HCT116 (cell line): ENCODE data around the gene PVALEF. TPM values are rescaled to one million over a fixed set of nuclear protein-coding genes. Genes with fewer than 3 reads are reported as not detected.

Experiments used
- ATAC-seq: fragments of 200-7000 bp; cut with Tn5 transposase; 2 replicates; pipeline ENCODE4 v1.9.1; 2020; ENCODE audit warnings: mild to moderate bottlenecking, moderate library complexity
- BruUV-seq: library from RNA; stranded (reverse); fragments of 400-500 nt; replicated peaks from 2 replicates; lab custom pipeline; 2021; lab: Mats Ljungman, UMichigan
- CTCF ChIA-PET: fragments of 300-600 bp; sonication (Branson Sonifier 250); formaldehyde crosslinking; loops from one replicate; lab custom pipeline; 2021; ENCODE audit warnings: antibody characterized with exemption; lab: Charles Lee
- POLR2A ChIA-PET: fragments of 300-600, 350-600 bp; sonication (Branson Sonifier 250); formaldehyde crosslinking; loops from one replicate; lab custom pipeline; 2021; ENCODE audit warnings: antibody characterized with exemption; lab: Charles Lee
- RAD21 ChIA-PET, 2 experiments: fragments of 300-600 bp; sonication (Branson Sonifier 250); formaldehyde crosslinking; loops; one replicate each; lab custom pipeline; 2023; ENCODE audit warnings: low total read pairs in 2 of 2; ENCODE audit not compliant: uncharacterized antibody in 2 of 2, unreplicated experiment in 2 of 2, low non-redundant PET in 1 of 2; lab: Charles Lee
- DNase-seq: peaks from one replicate; pipeline ENCODE4 v3.0.0-alpha.2; 2010; ENCODE audit warnings: low read depth, low spot score
- H2AFZ ChIP-seq: fragments of 200-600 bp; shearing (Covaris generic), sonication (generic); 2 replicates; pipeline ENCODE4 v1.6.1; 2017; ENCODE audit warnings: low read depth, mixed run types, mixed read lengths, antibody characterized with exemption, low read length; ENCODE audit not compliant: poor library complexity, severe bottlenecking
- H3K27ac ChIP-seq: 2 replicates; pipeline ENCODE4 v1.5.1; 2012; ENCODE audit warnings: low read depth, low read length
- H3K27me3 ChIP-seq: fragments of 200-600 bp; sonication (generic); 2 replicates; pipeline ENCODE4 v1.6.1; 2016; ENCODE audit warnings: mixed run types, low read length, mixed read lengths; ENCODE audit not compliant: insufficient read depth
- H3K36me3 ChIP-seq, 2 experiments: fragments of 200-500 bp in 1 of 2; fragments of 200-600 bp in 1 of 2; sonication (Bioruptor generic) in 1 of 2; sonication (generic) in 1 of 2; 2 replicates each; pipeline versions ENCODE4 v1.5.1 to v1.6.1; 2014 to 2016; ENCODE audit warnings: low read length in 2 of 2, inconsistent platforms in 1 of 2, mixed read lengths in 1 of 2, mixed run types in 1 of 2; ENCODE audit not compliant: insufficient read depth in 2 of 2, control insufficient read depth in 1 of 2
- H3K4me1 ChIP-seq, 2 experiments: fragments of 200-600 bp in 1 of 2; sonication (generic) in 1 of 2; 2 replicates each; pipeline versions ENCODE4 v1.5.1 to v1.6.1; 2012 to 2017; ENCODE audit warnings: low read length in 2 of 2, inconsistent platforms in 1 of 2, mild to moderate bottlenecking in 1 of 2, mixed read lengths in 1 of 2, mixed run types in 1 of 2, moderate library complexity in 1 of 2; ENCODE audit not compliant: insufficient read depth in 2 of 2, control insufficient read depth in 1 of 2
- H3K4me2 ChIP-seq: fragments of 200-600 bp; sonication (generic); 2 replicates; pipeline ENCODE4 v1.6.1; 2017; ENCODE audit warnings: mixed run types, low read length, mixed read lengths
- H3K4me3 ChIP-seq, 2 experiments: fragments of 200-600 bp in 1 of 2; sonication (generic) in 1 of 2; replicated peaks in 1 of 2; 2 replicates each; pipeline ENCODE4 v1.5.1; 2011 to 2016; ENCODE audit warnings: low read length in 2 of 2, control low read depth in 1 of 2, low read depth in 1 of 2, mild to moderate bottlenecking in 1 of 2, mixed read lengths in 1 of 2, mixed run types in 1 of 2
- H3K79me2 ChIP-seq: fragments of 200-600 bp; sonication (generic); 2 replicates; pipeline ENCODE4 v1.6.1; 2017; ENCODE audit warnings: mild to moderate bottlenecking, mixed run types, low read length, moderate library complexity, mixed read lengths; ENCODE audit not compliant: insufficient read depth
- H3K9ac ChIP-seq: fragments of 200-600 bp; sonication (generic); 2 replicates; pipeline ENCODE4 v1.6.1; 2016; ENCODE audit warnings: low read length, mixed read lengths
- H3K9me2 ChIP-seq: fragments of 200-600 bp; sonication (generic), shearing (Covaris generic); 2 replicates; pipeline ENCODE4 v1.6.1; 2017; ENCODE audit warnings: mixed run types, mild to moderate bottlenecking, moderate library complexity; ENCODE audit not compliant: insufficient read depth
- H3K9me3 ChIP-seq, 2 experiments: fragments of 200-500 bp in 1 of 2; fragments of 200-600 bp in 1 of 2; sonication (Bioruptor generic) in 1 of 2; sonication (generic) in 1 of 2; 2 replicates each; pipeline ENCODE4 v1.6.1; 2014 to 2017; ENCODE audit warnings: low read length in 2 of 2, mixed read lengths in 2 of 2, inconsistent platforms in 1 of 2, low read depth in 1 of 2, mild to moderate bottlenecking in 1 of 2, mixed run types in 1 of 2, moderate library complexity in 1 of 2; ENCODE audit not compliant: control insufficient read depth in 1 of 2, insufficient read depth in 1 of 2
- H4K20me1 ChIP-seq: fragments of 200-600 bp; sonication (generic), shearing (Covaris generic); 2 replicates; pipeline ENCODE4 v1.6.1; 2017; ENCODE audit warnings: mixed run types, mild to moderate bottlenecking, moderate library complexity; ENCODE audit not compliant: insufficient read depth
- CBX3 ChIP-seq: IDR thresholded peaks from 2 replicates; pipeline ENCODE4 v1.6.1; 2012; ENCODE audit warnings: low read depth
- CEBPB ChIP-seq: IDR thresholded peaks from 2 replicates; pipeline ENCODE4 v1.6.1; 2012; ENCODE audit warnings: low read depth
- CTCF ChIP-seq, 3 experiments: fragments of 200-600 bp in 1 of 3; sonication (generic) in 1 of 3; IDR thresholded peaks in 2 of 3; conservative IDR thresholded peaks in 1 of 3; 2 replicates each; pipeline ENCODE4 v1.5.1; 2012 to 2017; ENCODE audit warnings: low read depth in 2 of 3, low read length in 2 of 3, antibody characterized with exemption in 1 of 3, borderline replicate concordance in 1 of 3, control low read depth in 1 of 3, mild to moderate bottlenecking in 1 of 3, mixed read lengths in 1 of 3, mixed run types in 1 of 3, moderate library complexity in 1 of 3; ENCODE audit not compliant: insufficient read depth in 1 of 3
- EZH2 ChIP-seq: fragments of 200-600 bp; sonication (generic); IDR thresholded peaks from 2 replicates; pipeline ENCODE4 v1.6.1; 2017; ENCODE audit warnings: antibody characterized with exemption, mixed run types
- EZH2phosphoT487 ChIP-seq: fragments of 200-600 bp; IDR thresholded peaks from 2 replicates; pipeline ENCODE4 v1.6.1; 2018; ENCODE audit warnings: antibody characterized with exemption, borderline replicate concordance
- FOSL1 ChIP-seq: IDR thresholded peaks from 2 replicates; pipeline ENCODE4 v1.6.1; 2012; ENCODE audit warnings: low read depth
- JUND ChIP-seq: IDR thresholded peaks from 2 replicates; pipeline ENCODE4 v1.6.1; 2012
- MAX ChIP-seq: IDR thresholded peaks from 2 replicates; pipeline ENCODE4 v1.6.1; 2012
- POLR2AphosphoS5 ChIP-seq: IDR thresholded peaks from 2 replicates; pipeline ENCODE4 v1.6.1; 2011; ENCODE audit warnings: mild to moderate bottlenecking, low read depth, low read length, moderate library complexity
- RAD21 ChIP-seq: IDR thresholded peaks from 2 replicates; pipeline ENCODE4 v1.6.1; 2012; ENCODE audit warnings: low read depth, mild to moderate bottlenecking
- SIN3A ChIP-seq: IDR thresholded peaks from 2 replicates; pipeline ENCODE4 v1.6.1; 2012; ENCODE audit warnings: low read depth
- SP1 ChIP-seq: IDR thresholded peaks from 2 replicates; pipeline ENCODE4 v1.6.1; 2012; ENCODE audit warnings: low read depth
- SRF ChIP-seq: IDR thresholded peaks from 2 replicates; pipeline ENCODE4 v1.6.1; 2012; ENCODE audit warnings: low read depth
- ZFX ChIP-seq: fragments of 450-650 bp; IDR thresholded peaks from 2 replicates; pipeline ENCODE4 v1.6.1; 2017
- ZNF274 ChIP-seq: fragments of 200-500 bp; sonication (Bioruptor generic); IDR thresholded peaks from 2 replicates; pipeline ENCODE4 v1.6.1; 2014; ENCODE audit warnings: mild to moderate bottlenecking, low read depth, low read length, inconsistent platforms
- intact Hi-C: fragments of 100-400 bp; cut with micrococcal nuclease; formaldehyde crosslinking; loops from 2 replicates; pipeline ENCODE4 v1.10.0; 2022
- total RNA-seq: library from RNA; stranded (reverse); gene quantifications from one replicate; pipeline ENCODE4 v1.2.1, GENCODE V29; 2021; ENCODE audit not compliant: unreplicated experiment

The PVALEF gene
- total RNA-seq, 1 experiment from 2014 or later = not detected

DNA sequence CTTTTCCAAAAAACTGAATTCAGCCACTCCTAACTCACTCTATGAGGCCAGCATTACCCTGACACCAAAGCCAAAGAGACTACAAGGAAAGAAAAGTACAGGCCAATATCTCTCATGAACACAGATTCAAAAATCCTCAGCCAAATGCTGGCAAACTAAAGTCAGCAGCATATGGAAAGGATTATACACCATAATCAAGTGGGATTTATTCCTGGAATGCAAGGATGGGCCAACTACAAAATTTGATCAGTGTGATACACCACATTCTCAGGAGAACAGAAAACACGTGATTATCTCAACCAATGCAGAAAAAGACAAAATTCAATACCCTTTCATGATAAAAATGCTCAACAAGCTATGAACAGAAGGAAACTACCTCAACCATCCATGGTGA is 8.5 kb downstream of the PVALEF start:
- Histone ChIP-seq H3K27ac (no peak overlapping the region), H3K9me2 (no peaks in the 10 kb centered on the region), H3K9me3 (peaks cover 0 to 6% of the 10 kb centered on the region in 2 experiments; a peak in 1 of 4 replicates), H3K79me2 (no peaks in the 10 kb centered on the region), H3K4me2 (no peak overlapping the region), H3K4me3 (no peak overlapping the region), H3K4me1 (no peaks in the 10 kb centered on the region), H3K27me3 (no peaks in the 10 kb centered on the region), H3K36me3 (no peaks in the 10 kb centered on the region), H4K20me1 (no peaks in the 10 kb centered on the region), H3K9ac (no peak overlapping the region), H2AFZ (no peak overlapping the region)
- ChIA-PET CTCF (no interaction called here), RAD21 (no interaction called here), POLR2A (no interaction called here)
- BruUV-seq = no TSS peak
- intact Hi-C loops = no loop called here
- ATAC-seq (no peak), DNase-seq (no peak)
- TF ChIP-seq JUND = no peak
- no peak for TF ChIP-seq RAD21
- TF ChIP-seq EZH2 = no peak
- TF ChIP-seq CBX3 = no peak
- TF ChIP-seq FOSL1 = no peak

GRCh38 chr17:81176666-81177065 is 11.4 kb downstream of the PVALEF start:
- no peaks in the 10 kb centered on the region for H4K20me1 ChIP-seq
- H3K4me2 ChIP-seq = no peak overlapping the region
- H3K4me1 ChIP-seq = no peaks in the 10 kb centered on the region
- H3K4me3 ChIP-seq = no peak overlapping the region
- H3K9me2 ChIP-seq = no peaks in the 10 kb centered on the region
- H3K79me2 ChIP-seq = no peaks in the 10 kb centered on the region
- ATAC-seq (no peak), DNase-seq (no peak)
- ChIA-PET RAD21 (interaction anchor here in 1 of 2 experiments (0.7 kb wide), 1 partner anchor 407 kb away, joined by 3 read pairs; no protein-coding TSS in a partner anchor), POLR2A (no interaction called here), CTCF (no interaction called here)
- H3K36me3 ChIP-seq = no peaks in the 10 kb centered on the region
- H3K27ac ChIP-seq = no peak overlapping the region
- TF ChIP-seq ZNF274 (no peak), FOSL1 (no peak), ZFX (no peak), EZH2 (no peak), SP1 (no peak), EZH2phosphoT487 (no peak), POLR2AphosphoS5 (no peak), CEBPB (no peak), SIN3A (no peak), MAX (no peak), JUND (no peak), CTCF (IDR thresholded peaks at IDR 0.05 in 2 of 3, conservative IDR thresholded peaks at IDR 0.05 in 1 of 3; ENCODE audit: borderline replicate concordance in 1 of 3, insufficient read depth in 1 of 3, low read depth in 2 of 3, low read length in 2 of 3) (no peak), SRF (no peak), RAD21 (no peak)
- no TSS peak for BruUV-seq
- peaks cover 0 to 6% of the 10 kb centered on the region in 2 experiments; a peak in 1 of 4 replicates for H3K9me3 ChIP-seq
- no peak overlapping the region for H3K9ac ChIP-seq
- no peak overlapping the region for H2AFZ ChIP-seq
- intact Hi-C loops = no loop called here
- no peaks in the 10 kb centered on the region for H3K27me3 ChIP-seq
